ENCODE data around the gene SEC14L5.

DNA sequence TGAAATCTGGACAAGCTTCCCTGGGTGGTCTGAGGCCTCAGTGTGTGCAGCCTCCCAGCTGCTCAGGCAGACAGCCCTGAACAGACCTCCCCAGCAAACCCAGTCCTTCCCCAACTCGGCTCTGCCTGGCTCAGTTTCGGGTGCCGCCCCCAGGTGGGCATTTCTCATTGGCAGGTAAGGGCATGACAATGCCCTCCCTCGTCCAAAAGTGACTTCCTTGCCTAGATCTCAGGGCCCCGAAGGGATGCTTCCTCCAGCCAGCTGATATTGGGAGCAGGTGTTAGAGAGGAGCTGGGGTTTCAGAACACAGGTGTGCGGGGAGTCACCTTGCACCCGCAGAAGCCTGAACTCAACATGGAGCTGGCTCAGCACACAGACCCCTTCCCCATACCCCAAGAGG lies 17.4 kb upstream of the SEC14L5 start:
- TF ChIP-seq CTCF (conservative IDR thresholded peaks at IDR 0.05; ENCODE audit: low read length), result no peak
- TF ChIP-seq EZH2phosphoT487 (IDR thresholded peaks at IDR 0.05; ENCODE audit: borderline replicate concordance), result no peak

Measured in Loucy (cell line).